Keratinocyte (primary cell): Measurements from ENCODE around the gene RAB34.

ENCODE experiments used
- CTCF ChIP-seq, 3 experiments: IDR thresholded peaks in 1 of 3; conservative IDR thresholded peaks in 1 of 3; optimal IDR thresholded peaks in 1 of 3; 2 replicates in 2 of 3; 3 replicates in 1 of 3; pipeline versions ENCODE3 to v1.5.1; 2011; ENCODE audit warnings: low read length in 3 of 3, mild to moderate bottlenecking in 3 of 3, moderate library complexity in 2 of 3, control low read depth in 1 of 3, inconsistent platforms in 1 of 3; ENCODE audit not compliant: insufficient read depth in 2 of 3; ENCODE audit errors: extremely low read depth in 1 of 3
- EZH2 ChIP-seq: IDR thresholded peaks from one replicate; pipeline ENCODE4 v1.6.1; 2012; ENCODE audit warnings: inconsistent platforms, mild to moderate bottlenecking, low read length, moderate library complexity

- TF ChIP-seq CTCF (optimal IDR thresholded peaks at IDR 0.05 in 1 of 3, IDR thresholded peaks at IDR 0.05 in 1 of 3, conservative IDR thresholded peaks at IDR 0.05 in 1 of 3; ENCODE audit: extremely low read depth in 1 of 3, insufficient read depth in 2 of 3, low read length in 3 of 3) (no peak), EZH2 (no peak)
Observed at GRCh38 chr17:28723159-28723835, 5.6 kb upstream of the RAB34 start.
